ENCODE data around the gene RRAGC.

GRCh38 chr1:38896169-38896568 lies 36.6 kb upstream of the RRAGC start:
- no peak for TF ChIP-seq CTCF (IDR thresholded peaks at IDR 0.05)
- TF ChIP-seq POLR2A (IDR thresholded peaks at IDR 0.05): no peak

All from adrenal gland (tissue), 5 donors.